Breast epithelium (tissue), 4 donors: Measurements from ENCODE around the gene COPS6. TPM values are rescaled to one million over a fixed set of nuclear protein-coding genes. Genes with fewer than 3 reads are reported as not detected.
A peak's percentile ranks its signal among the peaks of the same experiment; 100 is the strongest.

Source experiments
- DNase-seq, 2 donors: peaks; one replicate each; pipeline ENCODE4 v3.0.0-alpha.2; 2019; ENCODE audit warnings: low spot score in 2 of 2
- H3K27ac ChIP-seq, 2 donors: fragments of 200-600 bp; sonication (generic) in 1 of 2; one replicate each; pipeline ENCODE4 v1.5.1; 2016 to 2019; ENCODE audit warnings: mild to moderate bottlenecking in 1 of 2
- H3K27me3 ChIP-seq, 2 donors: fragments of 200-600 bp; sonication (generic) in 1 of 2; one replicate each; pipeline versions ENCODE4 v1.5.1 to v1.6.0; 2017 to 2019; ENCODE audit warnings: control low read depth in 1 of 2, mild to moderate bottlenecking in 1 of 2
- H3K36me3 ChIP-seq: fragments of 200-600 bp; one replicate; pipeline ENCODE4 v1.5.1; 2019
- H3K4me1 ChIP-seq, 2 donors: fragments of 200-600 bp; sonication (generic); one replicate each; pipeline ENCODE4 v1.5.1; 2016 to 2019; ENCODE audit warnings: control low read depth in 1 of 2
- H3K4me3 ChIP-seq, 3 donors: fragments of 200-600 bp; sonication (generic); 1 replicate in 2 of 3; 2 replicates in 1 of 3; pipeline ENCODE4 v1.5.1; 2016 to 2019; ENCODE audit warnings: mild to moderate bottlenecking in 3 of 3, moderate library complexity in 2 of 3
- H3K9me3 ChIP-seq, 2 donors: fragments of 200-600 bp; sonication (generic) in 1 of 2; one replicate each; pipeline ENCODE4 v1.5.1; 2016 to 2019; ENCODE audit warnings: control low read depth in 1 of 2
- POLR2A ChIP-seq: fragments of 450-650 bp; IDR thresholded peaks from one replicate; pipeline ENCODE4 v1.6.1; 2016; ENCODE audit warnings: antibody characterized with exemption, mild to moderate bottlenecking, moderate library complexity
- POLR2AphosphoS5 ChIP-seq, 3 donors: sonication (generic); formaldehyde crosslinking; IDR thresholded peaks; one replicate each; pipeline ENCODE4 v1.6.1; 2017; ENCODE audit warnings: antibody characterized with exemption in 3 of 3
- intact Hi-C: fragments of 100-400 bp; cut with DNase I; formaldehyde crosslinking; loops from one replicate; pipeline ENCODE4 v1.15.1; 2023; ENCODE audit warnings: low total_unique reads
- total RNA-seq, 3 donors: library from RNA; depleted of rRNA; stranded (reverse); fragments of >200 nt; gene quantifications; one replicate each; pipeline ENCODE4 v1.1.0, GENCODE V29; 2016
- TF ChIP-seq, protein P1 (sequence below), 3 donors: fragments of 450-650 bp; IDR thresholded peaks; one replicate each; pipeline ENCODE4 v1.5.1; 2016 to 2017; ENCODE audit warnings: antibody characterized with exemption in 3 of 3, mild to moderate bottlenecking in 3 of 3, moderate library complexity in 3 of 3

COPS6 gene
- 10 to 100 TPM; 40.8 to 73.4 (median 49.6) TPM for total RNA-seq

DNA sequence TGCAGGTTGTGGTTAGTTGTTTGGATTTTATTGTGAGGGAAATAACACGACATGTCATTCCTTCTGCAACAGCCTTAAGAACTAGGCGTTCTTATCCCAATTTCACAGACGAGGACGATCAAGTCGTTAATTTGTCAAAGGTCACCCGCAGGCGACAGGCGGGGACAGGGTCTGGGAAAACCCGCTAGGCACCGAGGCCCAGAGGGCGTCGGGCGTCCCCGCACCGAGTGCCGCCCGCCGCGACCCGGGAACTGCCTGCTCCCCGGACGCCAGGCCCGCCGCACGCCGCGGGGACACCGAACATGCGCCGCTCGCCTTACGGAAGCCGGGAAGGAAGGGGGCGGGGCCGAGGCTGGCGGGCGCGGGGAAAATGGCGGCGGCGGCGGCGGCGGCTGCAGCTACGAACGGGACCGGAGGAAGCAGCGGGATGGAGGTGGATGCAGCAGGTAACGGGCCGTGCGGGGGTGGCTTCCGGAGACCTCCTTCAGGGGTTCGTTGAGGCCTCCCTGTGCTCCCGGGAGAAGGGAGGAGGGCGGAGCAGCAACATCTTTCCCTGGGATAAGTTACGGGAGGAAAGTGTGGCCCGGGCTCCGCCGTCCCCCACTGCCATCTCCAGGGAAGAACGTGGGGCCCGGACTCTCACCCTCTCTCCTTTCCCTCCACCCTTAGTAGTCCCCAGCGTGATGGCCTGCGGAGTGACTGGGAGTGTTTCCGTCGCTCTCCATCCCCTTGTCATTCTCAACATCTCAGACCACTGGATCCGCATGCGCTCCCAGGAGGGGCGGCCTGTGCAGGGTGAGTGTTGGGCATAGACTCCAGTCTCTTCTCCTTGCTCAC is at the start of gene COPS6:
COPS6 (plus strand) TSS at position 349 of the 837 bp plus-strand sequence; CDS start at position 371, 22 bp downstream.
- peak within 1 kb of the TSS; percentile 88 to 90 for H3K27ac ChIP-seq
- peak; percentile 63 to 83 for DNase-seq
- H3K4me3 ChIP-seq, result peak within 1 kb of the TSS; percentile 57 to 87 (median 78)
- H3K4me1 ChIP-seq, result peaks cover 0 to 3% of the 10 kb centered on the region in 2 donors
- no peaks in the 10 kb centered on the region for H3K9me3 ChIP-seq
- intact Hi-C loops, result loop anchor here (10.0 kb wide), 2 partner anchors 56 to 74 kb away; partner anchors contain the start of genes LAMTOR4 and ZKSCAN1
- no peaks in the 10 kb centered on the region for H3K27me3 ChIP-seq
- TF ChIP-seq, protein P1, sequence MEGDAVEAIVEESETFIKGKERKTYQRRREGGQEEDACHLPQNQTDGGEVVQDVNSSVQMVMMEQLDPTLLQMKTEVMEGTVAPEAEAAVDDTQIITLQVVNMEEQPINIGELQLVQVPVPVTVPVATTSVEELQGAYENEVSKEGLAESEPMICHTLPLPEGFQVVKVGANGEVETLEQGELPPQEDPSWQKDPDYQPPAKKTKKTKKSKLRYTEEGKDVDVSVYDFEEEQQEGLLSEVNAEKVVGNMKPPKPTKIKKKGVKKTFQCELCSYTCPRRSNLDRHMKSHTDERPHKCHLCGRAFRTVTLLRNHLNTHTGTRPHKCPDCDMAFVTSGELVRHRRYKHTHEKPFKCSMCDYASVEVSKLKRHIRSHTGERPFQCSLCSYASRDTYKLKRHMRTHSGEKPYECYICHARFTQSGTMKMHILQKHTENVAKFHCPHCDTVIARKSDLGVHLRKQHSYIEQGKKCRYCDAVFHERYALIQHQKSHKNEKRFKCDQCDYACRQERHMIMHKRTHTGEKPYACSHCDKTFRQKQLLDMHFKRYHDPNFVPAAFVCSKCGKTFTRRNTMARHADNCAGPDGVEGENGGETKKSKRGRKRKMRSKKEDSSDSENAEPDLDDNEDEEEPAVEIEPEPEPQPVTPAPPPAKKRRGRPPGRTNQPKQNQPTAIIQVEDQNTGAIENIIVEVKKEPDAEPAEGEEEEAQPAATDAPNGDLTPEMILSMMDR (IDR thresholded peaks at IDR 0.05), result no peak
- TF ChIP-seq POLR2AphosphoS5 (IDR thresholded peaks at IDR 0.05), result peak; percentile 91 to 92 (median 92)
- peak; percentile 62 for TF ChIP-seq POLR2A
- peaks cover 9% of the 10 kb centered on the region for H3K36me3 ChIP-seq

DNA sequence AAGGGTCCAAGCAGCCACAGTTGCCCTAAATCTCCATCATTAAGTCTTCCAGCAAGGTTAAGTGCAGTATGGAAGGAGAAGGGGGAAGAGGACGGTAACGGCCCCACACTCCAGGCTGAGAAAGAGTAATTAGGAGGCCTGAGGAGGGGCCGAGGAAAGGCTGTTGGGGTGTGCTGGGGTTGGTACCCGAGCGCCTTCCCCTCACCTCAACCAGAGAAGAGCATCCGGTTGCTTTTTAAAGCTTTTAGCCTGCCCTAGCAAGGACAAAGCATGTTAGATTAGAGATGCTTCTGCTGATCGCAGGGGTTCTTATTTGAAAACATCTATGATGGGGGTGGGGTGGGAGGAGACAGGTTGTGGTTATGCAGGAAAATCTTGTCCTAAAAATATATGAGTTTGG is 48.2 kb upstream of the COPS6 start:
- no peak overlapping the region for H3K4me3 ChIP-seq
- TF ChIP-seq POLR2AphosphoS5 (IDR thresholded peaks at IDR 0.05), result no peak
- TF ChIP-seq POLR2A, result no peak
- TF ChIP-seq, protein P1 (IDR thresholded peaks at IDR 0.05), result no peak
- H3K9me3 ChIP-seq, result no peaks in the 10 kb centered on the region
- H3K27ac ChIP-seq, result no peak overlapping the region
- intact Hi-C loops, result no loop called here
- no peaks in the 10 kb centered on the region for H3K36me3 ChIP-seq
- H3K27me3 ChIP-seq, result no peaks in the 10 kb centered on the region
- no peaks in the 10 kb centered on the region for H3K4me1 ChIP-seq
- DNase-seq, result no peak

DNA sequence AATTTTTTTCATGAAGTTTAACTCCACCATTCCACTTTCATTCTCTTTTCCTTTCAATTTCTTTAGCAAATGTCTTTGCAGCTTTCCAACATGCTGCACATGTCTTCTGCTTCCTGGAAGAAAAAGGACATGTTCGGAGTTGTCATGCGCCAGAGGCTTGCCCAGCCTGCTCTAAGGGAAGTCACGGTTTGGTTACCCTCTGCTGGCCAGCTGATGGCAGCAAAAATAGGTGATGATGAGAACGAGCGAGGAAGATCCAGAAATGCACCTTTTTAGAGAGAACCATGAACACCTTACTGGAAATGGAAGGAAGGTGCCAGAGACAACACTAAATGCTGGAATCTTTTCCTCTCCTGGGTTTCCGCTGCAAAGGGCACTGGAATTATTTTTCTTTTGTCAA is 44.1 kb upstream of the COPS6 start:
- H3K4me3 ChIP-seq, result no peak overlapping the region
- intact Hi-C loops, result no loop called here
- no peak for TF ChIP-seq POLR2A
- TF ChIP-seq, protein P1 (IDR thresholded peaks at IDR 0.05), result peak in 1 of 3 donors; percentile 27
- H3K36me3 ChIP-seq, result no peaks in the 10 kb centered on the region
- no peak for DNase-seq
- H3K4me1 ChIP-seq, result no peaks in the 10 kb centered on the region
- no peaks in the 10 kb centered on the region for H3K9me3 ChIP-seq
- H3K27ac ChIP-seq, result no peak overlapping the region
- H3K27me3 ChIP-seq, result no peaks in the 10 kb centered on the region

DNA sequence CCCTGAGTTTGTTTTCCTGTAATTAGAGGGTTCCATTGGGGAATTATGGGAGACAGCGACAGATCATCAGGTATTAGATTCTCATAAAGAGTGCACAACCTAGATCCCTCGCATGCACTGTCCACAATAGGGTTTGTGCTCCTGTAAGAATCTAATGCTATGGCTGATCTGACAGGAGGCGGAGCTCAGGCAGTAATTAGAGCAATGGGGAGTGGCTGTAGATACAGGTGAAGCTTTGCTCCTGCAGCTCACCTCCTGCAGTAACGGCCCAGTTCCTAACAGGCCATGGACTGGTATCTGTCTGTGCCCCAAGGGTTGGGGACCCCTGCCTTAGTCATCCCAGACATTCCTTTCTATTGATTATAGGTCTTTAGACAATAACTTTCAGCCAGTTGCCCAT is 40.1 kb upstream of the COPS6 start:
- intact Hi-C loops, result no loop called here
- H3K27ac ChIP-seq, result no peak overlapping the region
- no peak for TF ChIP-seq POLR2AphosphoS5 (IDR thresholded peaks at IDR 0.05)
- TF ChIP-seq, protein P1 (IDR thresholded peaks at IDR 0.05), result no peak
- TF ChIP-seq POLR2A, result no peak
- no peaks in the 10 kb centered on the region for H3K36me3 ChIP-seq
- H3K4me1 ChIP-seq, result peaks cover 0 to 6% of the 10 kb centered on the region in 2 donors
- no peaks in the 10 kb centered on the region for H3K27me3 ChIP-seq
- no peak for DNase-seq
- no peak overlapping the region for H3K4me3 ChIP-seq
- no peaks in the 10 kb centered on the region for H3K9me3 ChIP-seq
